LNCAP (cell line): ENCODE measurements around the gene SLC2A13.
A peak's percentile ranks its signal among the peaks of the same experiment; 100 is the strongest.

Experiments
- TF ChIP-seq, protein P1 (sequence below): fragments of 450-650 bp; IDR thresholded peaks from 2 replicates; pipeline ENCODE4 v1.5.1; 2017; ENCODE audit warnings: mild to moderate bottlenecking

Gene SLC2A13

DNA sequence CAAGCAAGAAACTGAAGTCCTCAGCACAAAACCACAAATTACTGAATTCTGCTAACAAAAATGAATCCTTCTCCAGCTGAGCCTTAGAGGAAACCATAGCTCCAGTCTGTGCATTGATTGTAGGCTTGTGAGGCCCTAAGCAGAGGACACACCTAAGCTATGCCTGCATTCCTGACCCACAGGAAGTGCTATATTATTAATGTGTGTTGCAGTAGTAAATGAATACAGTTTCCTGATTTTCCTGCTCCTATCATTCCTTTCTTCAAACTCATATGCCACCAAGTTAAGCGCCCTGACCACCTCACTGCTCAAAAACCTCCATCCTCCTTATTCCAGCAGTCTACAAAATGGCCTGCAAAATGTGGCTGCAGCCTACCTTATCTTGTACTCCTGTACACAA is 334.4 kb downstream of the SLC2A13 start:
- TF ChIP-seq, protein P1, sequence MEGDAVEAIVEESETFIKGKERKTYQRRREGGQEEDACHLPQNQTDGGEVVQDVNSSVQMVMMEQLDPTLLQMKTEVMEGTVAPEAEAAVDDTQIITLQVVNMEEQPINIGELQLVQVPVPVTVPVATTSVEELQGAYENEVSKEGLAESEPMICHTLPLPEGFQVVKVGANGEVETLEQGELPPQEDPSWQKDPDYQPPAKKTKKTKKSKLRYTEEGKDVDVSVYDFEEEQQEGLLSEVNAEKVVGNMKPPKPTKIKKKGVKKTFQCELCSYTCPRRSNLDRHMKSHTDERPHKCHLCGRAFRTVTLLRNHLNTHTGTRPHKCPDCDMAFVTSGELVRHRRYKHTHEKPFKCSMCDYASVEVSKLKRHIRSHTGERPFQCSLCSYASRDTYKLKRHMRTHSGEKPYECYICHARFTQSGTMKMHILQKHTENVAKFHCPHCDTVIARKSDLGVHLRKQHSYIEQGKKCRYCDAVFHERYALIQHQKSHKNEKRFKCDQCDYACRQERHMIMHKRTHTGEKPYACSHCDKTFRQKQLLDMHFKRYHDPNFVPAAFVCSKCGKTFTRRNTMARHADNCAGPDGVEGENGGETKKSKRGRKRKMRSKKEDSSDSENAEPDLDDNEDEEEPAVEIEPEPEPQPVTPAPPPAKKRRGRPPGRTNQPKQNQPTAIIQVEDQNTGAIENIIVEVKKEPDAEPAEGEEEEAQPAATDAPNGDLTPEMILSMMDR = no peak

DNA sequence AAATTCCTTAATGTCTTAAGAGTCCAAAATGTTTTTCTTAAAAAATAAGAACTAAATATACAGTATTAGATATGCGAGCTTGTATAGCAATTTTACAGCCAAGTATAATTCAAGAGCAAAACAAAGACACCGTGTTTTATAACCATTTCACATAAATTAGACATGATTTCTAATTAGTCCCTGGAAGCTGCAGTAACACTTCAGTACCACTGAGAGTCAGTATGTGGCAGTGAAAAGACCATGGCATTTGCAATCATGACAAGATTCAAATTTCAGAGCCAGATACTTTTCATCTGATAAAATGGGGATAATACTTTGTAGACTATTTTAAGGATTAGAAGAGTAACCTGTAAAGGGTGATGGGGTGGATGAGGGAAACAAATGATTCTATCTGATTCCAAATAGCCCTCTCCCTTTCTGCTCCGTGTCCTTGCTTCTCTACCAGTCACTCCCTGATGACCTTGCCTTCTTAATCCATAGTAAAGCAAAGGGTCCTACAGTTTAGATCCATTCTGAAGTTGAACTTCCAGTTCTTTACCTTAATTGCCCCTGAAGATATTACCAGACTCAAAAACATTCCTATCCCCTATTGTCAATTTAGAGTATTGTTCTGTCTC is 340.8 kb downstream of the SLC2A13 start:
- TF ChIP-seq, protein P1 = peak; percentile 97

DNA sequence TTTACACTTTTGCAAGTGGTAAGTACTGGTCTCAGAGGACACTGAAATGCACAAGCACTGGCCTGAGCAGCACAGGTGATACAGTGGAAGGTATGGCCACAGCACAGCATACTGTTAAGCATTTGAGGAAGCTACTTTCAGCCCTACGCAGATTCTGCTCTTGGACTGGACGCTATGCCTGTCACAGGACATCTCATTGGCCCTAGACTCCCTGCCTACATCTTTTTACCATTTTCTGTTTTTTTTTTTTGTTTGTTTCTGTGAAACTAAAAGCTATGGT is 342.1 kb downstream of the SLC2A13 start:
- TF ChIP-seq, protein P1 = no peak

DNA sequence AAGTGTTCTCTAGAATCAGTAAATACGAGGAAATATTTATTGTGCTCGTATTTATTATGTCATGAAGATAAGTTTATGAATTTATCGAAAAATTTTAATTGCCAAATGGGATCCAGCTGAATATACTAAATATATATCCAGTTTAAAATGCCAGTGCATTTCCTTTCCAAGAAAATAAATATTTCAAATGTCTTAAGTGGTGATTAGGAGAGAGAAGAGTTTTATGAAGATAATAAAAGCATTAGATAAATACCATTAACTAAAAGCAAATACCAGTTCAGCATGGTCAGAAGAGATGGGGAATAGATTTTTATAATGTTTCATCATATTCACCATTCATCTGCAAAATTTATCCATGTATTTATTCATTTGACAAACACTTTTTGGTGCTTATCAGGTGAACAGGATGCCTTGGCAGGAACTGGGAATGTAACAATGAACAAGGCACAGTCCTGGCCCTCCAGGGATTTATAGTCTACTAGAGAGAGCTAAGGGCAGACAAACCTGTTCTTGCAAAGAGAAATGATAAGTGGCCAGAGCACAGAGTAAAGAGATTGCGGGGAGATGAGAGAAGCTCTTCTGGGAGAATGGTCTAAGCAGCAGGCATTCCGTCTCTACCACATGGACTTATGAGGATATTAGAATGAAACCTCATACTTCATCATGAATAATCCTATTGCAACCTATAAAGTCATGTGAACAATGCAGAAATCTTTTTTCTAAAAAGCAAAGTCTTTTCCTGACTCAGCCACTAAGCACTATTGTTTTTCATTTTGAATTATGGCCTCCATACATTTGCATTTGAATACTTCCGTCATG is 342.6 kb downstream of the SLC2A13 start:
- TF ChIP-seq, protein P1 = no peak

DNA sequence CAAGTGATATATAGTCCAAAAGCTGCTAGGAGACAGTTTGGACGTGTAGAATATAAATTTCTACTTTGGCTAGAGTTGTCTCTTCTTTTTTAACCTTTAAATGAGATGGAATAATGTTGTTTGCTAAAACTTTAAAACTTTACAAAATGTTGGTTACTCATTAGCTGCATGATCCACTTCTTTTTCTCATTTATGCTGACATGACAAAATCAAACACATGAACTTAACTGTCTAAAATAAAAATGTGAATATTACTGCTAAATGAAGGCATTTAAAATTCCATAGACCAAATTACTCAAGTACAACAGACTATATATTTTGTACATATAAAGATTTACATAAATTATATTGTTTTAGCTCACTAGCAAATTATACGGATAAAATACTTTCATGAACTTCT is 350.4 kb downstream of the SLC2A13 start:
- TF ChIP-seq, protein P1 = no peak

DNA sequence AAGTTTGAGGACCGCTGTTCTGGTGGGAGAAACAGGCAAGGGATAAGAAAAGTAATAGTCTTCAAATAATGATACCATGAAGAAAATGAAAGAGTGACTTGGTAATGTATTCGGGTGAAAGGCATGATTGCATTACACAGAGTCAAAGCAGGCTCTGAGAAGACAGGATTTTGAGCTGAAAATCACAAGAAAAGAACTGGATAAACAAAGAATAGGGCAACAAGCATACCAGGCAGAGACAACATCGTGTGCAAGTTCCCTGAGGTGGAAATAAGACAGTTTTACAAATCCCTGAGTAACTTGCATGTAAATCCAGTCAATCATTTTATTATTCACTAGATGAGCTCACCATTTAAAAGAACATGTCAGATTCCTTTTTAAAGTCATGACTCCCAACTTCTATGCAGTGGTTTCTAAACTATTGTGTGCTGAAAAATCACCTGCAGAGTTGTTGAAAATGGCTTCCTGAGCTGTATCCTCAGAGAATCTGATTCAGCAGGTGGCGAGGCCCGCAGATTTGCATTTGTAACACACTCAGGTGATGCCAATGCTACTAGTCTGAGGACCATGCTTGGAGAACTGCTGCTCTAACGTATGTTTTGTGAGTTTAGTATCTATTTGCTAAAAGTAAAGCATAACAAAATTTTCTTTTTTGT is 353.3 kb downstream of the SLC2A13 start:
- TF ChIP-seq, protein P1 = no peak

DNA sequence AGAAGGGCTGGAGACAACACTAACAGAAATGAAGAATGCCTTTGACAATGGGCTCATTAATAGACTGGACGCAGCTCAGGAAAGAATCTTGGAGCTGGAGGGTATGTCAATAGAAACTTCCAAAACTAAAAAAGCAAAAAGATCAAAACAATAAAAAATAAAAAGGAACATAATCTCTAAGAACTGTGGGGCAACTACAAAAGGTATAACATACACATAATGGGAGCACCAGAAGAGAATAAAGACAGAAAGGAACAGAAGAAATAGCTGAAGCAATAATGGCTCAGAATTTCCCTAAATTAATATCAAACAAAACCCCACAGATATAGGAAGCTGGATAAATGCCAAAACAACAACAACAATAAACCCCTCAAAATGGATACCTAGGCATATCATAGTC is 362.2 kb downstream of the SLC2A13 start:
- TF ChIP-seq, protein P1 = no peak
